Small intestine (tissue), 7 donors: ENCODE data around the gene TSPAN9. TPM values are rescaled to one million over a fixed set of nuclear protein-coding genes. Genes with fewer than 3 reads are reported as not detected.

Experiments
- DNase-seq, 2 donors: peaks; one replicate each; pipeline versions ENCODE4 v3.0.0 to v3.0.0-alpha.2; 2013
- FAIRE-seq: peaks from 2 replicates; lab custom pipeline; 2012; peaks lifted over from hg19 to GRCh38; lab: Jason Lieb, UNC
- H3K27ac ChIP-seq, 3 donors: one replicate each; pipeline ENCODE4 v1.5.1; 2013; ENCODE audit warnings: low read length in 2 of 3, mild to moderate bottlenecking in 2 of 3, control low read depth in 1 of 3, inconsistent platforms in 1 of 3, low read depth in 1 of 3, moderate library complexity in 1 of 3
- H3K27me3 ChIP-seq, 3 donors: one replicate each; pipeline ENCODE4 v1.6.1; 2013; ENCODE audit warnings: low read length in 3 of 3, inconsistent platforms in 1 of 3; ENCODE audit not compliant: control insufficient read depth in 3 of 3, insufficient read depth in 3 of 3
- H3K36me3 ChIP-seq, 3 donors: one replicate each; pipeline ENCODE4 v1.6.1; 2013; ENCODE audit warnings: low read length in 3 of 3, inconsistent platforms in 1 of 3, low read depth in 1 of 3, mild to moderate bottlenecking in 1 of 3, moderate library complexity in 1 of 3; ENCODE audit not compliant: control insufficient read depth in 3 of 3, insufficient read depth in 2 of 3
- H3K4me1 ChIP-seq, 3 donors: one replicate each; pipeline ENCODE4 v1.6.1; 2013; ENCODE audit warnings: low read length in 2 of 3, inconsistent platforms in 1 of 3, low read depth in 1 of 3, mild to moderate bottlenecking in 1 of 3, moderate library complexity in 1 of 3; ENCODE audit not compliant: control insufficient read depth in 3 of 3, insufficient read depth in 2 of 3
- H3K4me3 ChIP-seq, 3 donors: one replicate each; pipeline ENCODE4 v1.5.1; 2013; ENCODE audit warnings: low read length in 3 of 3, control low read depth in 1 of 3, inconsistent platforms in 1 of 3, low read depth in 1 of 3, mild to moderate bottlenecking in 1 of 3, moderate library complexity in 1 of 3
- H3K9me3 ChIP-seq, 2 donors: one replicate each; pipeline ENCODE4 v1.6.1; 2013; ENCODE audit warnings: low read depth in 1 of 2, low read length in 1 of 2; ENCODE audit not compliant: control insufficient read depth in 2 of 2, insufficient read depth in 1 of 2
- WGBS, 3 donors: extraction: QIAGEN DNeasy Blood & Tissue Kit; methylation state at CpG; one replicate each; pipeline ENCODE4 v1.1.7; 2013; 5-methylcytosine and 5-hydroxymethylcytosine counted together
- polyA plus RNA-seq, 4 donors: library from polyadenylated mRNA; stranded (reverse) in 3 of 4; unstranded in 1 of 4; fragments of 200-250 nt in 3 of 4; fragments of 120-200 nt in 1 of 4; gene quantifications; one replicate each; pipeline versions ENCODE4 v1.2.1 to v1.2.3, GENCODE V29; 2013
- donor health status: healthy with polysubstance abuse.
- donor health status: control.
- donor health status: control.
- donor health status: Bipolar disorder and iron deficiency.
- donor health status: healthy.

The TSPAN9 gene
- polyA plus RNA-seq, 4 donors, result 1.3 to 25.5 (median 12.8) TPM

DNA sequence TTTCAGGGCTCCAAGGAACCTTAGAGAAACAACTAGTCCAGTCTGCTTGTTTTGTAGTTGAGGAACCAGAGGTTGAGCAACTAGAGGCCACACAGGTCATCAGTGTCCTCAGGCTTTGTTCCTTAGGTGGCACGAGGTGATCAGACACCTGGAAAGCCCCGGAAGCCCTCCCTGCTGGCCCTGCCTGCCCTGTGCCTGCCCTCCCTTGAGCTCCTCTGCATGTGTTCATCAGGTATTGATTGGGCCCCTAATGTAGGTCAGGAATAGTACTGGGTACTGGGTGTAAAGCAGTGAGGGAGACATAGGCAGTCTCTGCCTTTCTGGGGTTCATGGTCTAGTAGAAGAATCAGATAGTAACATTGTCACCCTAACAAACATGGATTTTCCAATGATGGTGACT is 114.3 kb downstream of the TSPAN9 start:
- DNase-seq (no peak), FAIRE-seq (no peak)
- no peaks in the 10 kb centered on the region for H3K9me3 ChIP-seq
- no peaks in the 10 kb centered on the region for H3K36me3 ChIP-seq
- H3K4me1 ChIP-seq, result peaks cover 0 to 5% (median 0%) of the 10 kb centered on the region in 3 donors
- no peak overlapping the region for H3K4me3 ChIP-seq
- no peaks in the 10 kb centered on the region for H3K27me3 ChIP-seq
- H3K27ac ChIP-seq, result no peak overlapping the region
- WGBS, 3 donors, result 63 to 84% (median 71%) methylated on average over 2 of the region's 2 CpGs

DNA sequence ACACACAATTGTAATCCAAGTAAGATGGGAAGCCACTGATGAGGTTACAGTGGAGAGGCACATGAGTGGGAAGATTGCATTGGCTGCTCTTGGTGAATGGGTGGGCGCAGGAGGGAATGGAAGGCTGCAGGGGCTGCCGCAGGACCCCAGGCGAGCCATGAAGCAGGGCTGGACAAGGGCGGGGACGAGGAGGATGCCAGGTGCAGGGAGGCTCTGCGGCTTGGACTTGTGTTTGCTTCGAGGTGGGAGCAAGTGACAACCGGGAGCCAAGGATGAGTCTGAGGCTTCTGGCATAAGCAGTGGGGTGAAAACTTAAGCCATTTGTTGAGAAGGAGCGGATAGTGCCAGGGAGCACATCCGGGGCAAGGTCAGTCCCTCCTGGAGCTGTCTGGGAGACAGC is 115.0 kb downstream of the TSPAN9 start:
- H3K27ac ChIP-seq, result no peak overlapping the region
- WGBS, 3 donors, result 86 to 90% (median 88%) methylated on average over 10 of the region's 10 CpGs
- no peaks in the 10 kb centered on the region for H3K9me3 ChIP-seq
- FAIRE-seq (no peak), DNase-seq (no peak)
- no peaks in the 10 kb centered on the region for H3K36me3 ChIP-seq
- H3K27me3 ChIP-seq, result no peaks in the 10 kb centered on the region
- H3K4me1 ChIP-seq, result peaks cover 0 to 5% (median 0%) of the 10 kb centered on the region in 3 donors
- no peak overlapping the region for H3K4me3 ChIP-seq

DNA sequence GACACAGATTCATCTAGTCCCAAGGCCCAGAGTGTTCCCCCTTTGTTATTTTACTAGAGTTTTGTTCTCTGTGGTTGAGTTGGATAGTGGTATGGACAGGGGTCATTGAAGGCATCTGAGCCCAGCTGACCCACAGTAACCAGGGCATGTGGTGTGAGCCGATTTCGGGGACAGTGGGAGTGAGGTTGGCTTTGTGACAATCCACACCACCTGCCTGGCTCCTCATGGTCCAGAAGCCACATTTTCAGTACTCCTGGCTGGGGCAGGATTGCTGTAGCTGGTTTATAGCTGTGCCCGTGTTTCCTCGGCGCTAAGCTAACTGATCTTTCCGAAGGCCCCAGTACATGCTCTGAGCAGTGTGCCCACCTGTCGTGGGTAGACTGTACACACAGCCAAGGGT is 116.0 kb downstream of the TSPAN9 start:
- WGBS, 3 donors, result 89 to 91% (median 90%) methylated on average over 7 of the region's 7 CpGs
- no peak for FAIRE-seq
- Histone ChIP-seq H3K4me1 (peaks cover 0 to 5% (median 0%) of the 10 kb centered on the region in 3 donors), H3K36me3 (no peaks in the 10 kb centered on the region), H3K4me3 (no peak overlapping the region), H3K27me3 (no peaks in the 10 kb centered on the region), H3K9me3 (no peaks in the 10 kb centered on the region), H3K27ac (no peak overlapping the region)
- no peak for DNase-seq

DNA sequence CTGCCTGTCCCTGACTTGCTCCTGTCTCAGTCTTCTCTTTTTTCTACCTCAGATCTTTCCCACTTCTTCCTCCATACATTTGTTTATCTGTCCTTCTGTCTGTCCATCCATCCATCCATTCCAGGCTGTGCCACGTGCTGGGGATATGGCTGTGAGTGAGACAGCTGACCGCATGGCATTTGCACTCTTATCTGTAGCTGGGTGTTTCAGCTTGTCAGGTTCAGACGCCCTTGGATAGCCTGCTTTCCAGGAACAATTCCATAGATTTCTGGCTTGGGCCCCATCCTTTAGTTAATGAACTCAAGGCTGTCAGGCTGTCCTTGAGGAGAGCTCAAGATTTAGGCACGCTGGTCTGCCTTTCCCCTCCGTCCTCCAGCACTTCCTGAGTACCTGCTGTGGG is 116.6 kb downstream of the TSPAN9 start:
- Histone ChIP-seq H3K27ac (no peak overlapping the region), H3K27me3 (no peaks in the 10 kb centered on the region), H3K4me3 (no peak overlapping the region), H3K9me3 (no peaks in the 10 kb centered on the region), H3K4me1 (peaks cover 0 to 5% (median 0%) of the 10 kb centered on the region in 3 donors), H3K36me3 (no peaks in the 10 kb centered on the region)
- FAIRE-seq (no peak), DNase-seq (no peak)
- WGBS, 3 donors, result 40 to 71% (median 41%) methylated on average over 5 of the region's 5 CpGs

DNA sequence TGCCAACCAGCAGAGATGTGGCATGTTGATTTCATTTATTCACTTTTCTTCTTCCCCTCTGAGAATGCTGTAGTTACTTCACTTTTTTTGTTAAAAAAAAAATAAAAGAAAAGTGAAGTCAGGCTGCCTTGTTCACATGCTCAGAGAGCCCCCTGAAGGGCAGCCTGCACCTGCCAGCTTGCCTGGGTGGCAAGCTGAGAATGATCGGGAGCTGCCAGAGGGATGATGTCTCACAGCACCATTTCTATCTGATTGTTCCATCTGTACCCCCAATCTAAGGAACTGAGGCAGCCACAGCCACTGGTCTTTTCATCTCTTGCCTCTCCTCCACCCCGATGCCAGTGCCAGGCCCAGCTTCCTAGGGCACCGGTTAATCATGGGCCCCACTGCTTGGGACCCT is 118.2 kb downstream of the TSPAN9 start:
- Histone ChIP-seq H3K36me3 (no peaks in the 10 kb centered on the region), H3K27ac (no peak overlapping the region), H3K4me3 (no peak overlapping the region), H3K9me3 (no peaks in the 10 kb centered on the region), H3K4me1 (peaks cover 0 to 4% (median 0%) of the 10 kb centered on the region in 3 donors), H3K27me3 (peaks cover 0 to 8% (median 7%) of the 10 kb centered on the region in 3 donors)
- FAIRE-seq (no peak), DNase-seq (no peak)
- WGBS, 3 donors, result 79 to 89% (median 80%) methylated on average over 3 of the region's 3 CpGs

DNA sequence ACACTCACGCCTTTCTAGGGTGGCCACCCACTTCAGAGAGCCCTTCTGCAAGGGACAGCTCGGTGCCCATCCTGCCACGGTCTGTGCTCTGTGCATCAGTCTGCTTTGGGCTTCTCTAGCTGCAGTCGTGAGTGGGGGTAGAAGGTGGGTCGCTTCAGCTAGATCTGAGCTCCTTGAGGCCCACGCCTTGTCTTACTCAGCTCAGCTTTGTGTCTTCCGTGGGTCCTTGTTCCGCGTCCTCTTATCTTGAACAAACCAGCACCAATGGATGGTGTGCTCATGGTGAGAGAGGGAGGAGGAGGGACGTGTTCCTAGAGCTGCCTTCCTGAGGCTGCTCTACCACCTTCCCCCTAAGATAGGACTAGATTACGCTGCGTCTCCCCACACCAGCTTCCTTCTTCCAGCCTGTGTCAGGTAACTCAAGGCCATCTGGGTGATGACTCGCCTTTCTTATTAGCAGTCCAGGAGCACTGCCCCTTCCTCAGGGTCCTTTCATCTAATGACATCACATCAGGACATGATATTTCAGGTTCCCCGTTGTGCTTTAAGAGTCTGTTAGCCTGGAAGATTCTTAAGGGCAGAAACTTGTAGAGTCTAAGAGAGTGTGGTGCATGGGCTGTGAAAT is 118.8 kb downstream of the TSPAN9 start:
- no peak for DNase-seq
- Histone ChIP-seq H3K27ac (no peak overlapping the region), H3K4me3 (no peak overlapping the region), H3K4me1 (peaks cover 0 to under 1% (median 0%) of the 10 kb centered on the region in 3 donors), H3K9me3 (no peaks in the 10 kb centered on the region), H3K36me3 (no peaks in the 10 kb centered on the region), H3K27me3 (peaks cover 0 to 11% (median 9%) of the 10 kb centered on the region in 3 donors)
- WGBS, 3 donors, result 86 to 89% (median 88%) methylated on average over 14 of the region's 14 CpGs
- no peak for FAIRE-seq

DNA sequence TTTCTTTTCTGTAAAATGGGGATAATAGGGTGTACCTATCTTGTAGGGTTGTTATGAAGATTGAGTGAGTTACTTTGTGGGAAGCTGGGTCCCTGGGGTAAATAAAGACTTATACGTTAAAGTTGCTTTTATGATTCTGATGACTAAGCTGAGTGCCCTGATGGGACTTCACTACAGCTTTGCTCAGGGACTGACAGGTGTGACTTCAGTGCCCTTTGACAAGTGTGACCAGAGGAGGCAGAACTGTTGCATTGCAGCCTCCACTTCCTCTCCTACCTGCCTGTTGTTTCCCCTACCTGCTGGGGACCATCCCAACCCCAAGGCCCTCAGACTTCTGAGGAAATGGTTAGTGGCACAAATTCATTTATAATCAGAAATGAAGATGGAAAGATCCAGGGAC is 119.3 kb downstream of the TSPAN9 start:
- Histone ChIP-seq H3K27ac (no peak overlapping the region), H3K36me3 (no peaks in the 10 kb centered on the region), H3K27me3 (peaks cover 0 to 16% (median 9%) of the 10 kb centered on the region in 3 donors), H3K4me3 (no peak overlapping the region), H3K9me3 (no peaks in the 10 kb centered on the region), H3K4me1 (peaks cover 0 to 4% (median 0%) of the 10 kb centered on the region in 3 donors)
- DNase-seq (no peak), FAIRE-seq (no peak)
- 31 to 61% (median 52%) methylated on average over 1 of the region's 1 CpG for WGBS, 3 donors

DNA sequence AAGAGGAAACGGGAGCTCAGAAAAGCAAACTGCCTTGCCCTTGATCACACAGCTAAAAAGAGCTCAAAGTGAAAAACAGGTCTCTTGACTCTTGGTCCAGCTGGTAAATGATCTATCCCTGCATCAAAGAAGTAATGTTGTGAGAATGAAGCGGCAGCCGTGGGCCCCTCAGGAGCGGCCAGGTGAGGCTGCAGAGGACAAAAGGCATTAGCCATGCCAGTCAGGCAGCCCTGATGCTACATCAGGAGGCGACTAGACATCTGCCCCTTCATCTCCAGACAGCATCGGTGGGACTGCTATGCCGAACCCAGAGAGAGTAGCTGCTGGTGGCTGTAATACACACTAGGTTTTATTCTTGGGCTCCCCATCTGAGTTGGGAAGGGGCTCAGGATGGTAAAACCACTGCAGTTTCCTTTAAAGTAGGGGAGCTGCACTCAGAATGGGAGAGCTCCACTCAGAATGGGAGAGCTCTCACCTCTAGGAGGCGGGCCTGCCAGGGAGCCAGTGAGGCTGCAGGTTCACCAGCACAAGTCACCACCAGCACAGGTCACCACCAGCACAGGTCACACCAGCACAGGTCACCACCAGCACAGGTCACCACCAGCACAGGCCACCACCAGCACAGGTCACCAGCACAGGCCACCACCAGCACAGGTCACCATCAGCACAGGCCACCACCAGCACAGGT is 120.1 kb downstream of the TSPAN9 start:
- no peak for DNase-seq
- H3K4me1 ChIP-seq, result peaks cover 0 to 4% (median 0%) of the 10 kb centered on the region in 3 donors
- H3K9me3 ChIP-seq, result no peaks in the 10 kb centered on the region
- 82 to 93% (median 91%) methylated on average over 8 of the region's 8 CpGs for WGBS, 3 donors
- FAIRE-seq, result no peak
- no peak overlapping the region for H3K27ac ChIP-seq
- no peak overlapping the region for H3K4me3 ChIP-seq
- H3K27me3 ChIP-seq, result peaks cover 0 to 23% (median 12%) of the 10 kb centered on the region in 3 donors
- no peaks in the 10 kb centered on the region for H3K36me3 ChIP-seq
